HG03457 (cell line): ENCODE results near the gene NDUFS2.

Experiments
- ATAC-seq: cut with Tn5 transposase; IDR thresholded peaks from one replicate; pipeline ENCODE4 v1.9.1; 2021; ENCODE audit warnings: moderate number of reproducible peaks; ENCODE audit not compliant: unreplicated experiment

Gene NDUFS2

DNA sequence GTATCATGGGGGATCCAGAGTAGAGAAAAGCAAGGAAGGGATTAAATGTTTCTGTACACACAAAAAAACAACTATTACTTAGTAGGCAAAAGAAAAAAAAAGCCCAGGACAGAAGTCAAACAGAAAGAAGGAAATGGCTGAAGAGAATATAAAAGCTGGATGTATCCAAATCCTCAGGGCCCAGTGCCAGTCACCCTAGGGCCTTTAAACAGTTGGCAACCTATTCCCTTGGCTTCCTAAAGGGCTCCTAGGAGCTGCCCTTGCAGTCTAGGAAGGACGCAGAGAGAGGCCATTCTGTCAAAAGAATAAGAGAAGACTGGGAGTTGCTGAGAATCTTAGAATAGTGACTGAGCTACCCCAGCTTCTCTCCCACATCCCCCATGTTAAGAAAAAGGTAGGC lies 29.8 kb upstream of the NDUFS2 start:
- ATAC-seq, result no peak

DNA sequence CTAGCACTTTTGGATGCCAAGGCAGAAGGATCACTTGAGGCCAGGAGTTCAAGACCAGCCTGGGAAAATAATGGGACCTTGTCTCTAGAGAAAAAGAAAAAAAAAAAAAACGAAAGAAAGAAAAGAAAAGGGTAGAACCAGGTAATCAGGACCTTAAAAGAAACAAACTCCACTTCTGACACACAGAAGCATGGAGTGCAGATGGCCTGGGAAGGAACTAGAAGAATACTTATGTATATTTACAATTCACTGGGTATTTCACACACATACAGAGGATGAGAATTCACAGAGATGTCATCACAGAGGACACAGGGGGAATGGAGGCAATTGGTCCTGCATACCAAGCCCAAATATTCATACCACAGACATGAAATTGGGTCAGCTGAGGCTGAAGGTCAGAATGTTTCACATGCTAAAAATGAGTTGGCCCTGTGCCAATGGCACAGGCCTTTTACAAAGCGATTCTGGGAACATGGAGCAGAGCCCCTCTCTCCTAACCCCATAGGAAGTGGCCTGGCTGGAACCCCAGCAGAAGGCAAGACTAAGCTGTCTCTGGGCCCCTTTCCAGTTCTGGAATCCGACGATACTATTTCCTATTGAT lies 29.3 kb upstream of the NDUFS2 start:
- ATAC-seq, result no peak

DNA sequence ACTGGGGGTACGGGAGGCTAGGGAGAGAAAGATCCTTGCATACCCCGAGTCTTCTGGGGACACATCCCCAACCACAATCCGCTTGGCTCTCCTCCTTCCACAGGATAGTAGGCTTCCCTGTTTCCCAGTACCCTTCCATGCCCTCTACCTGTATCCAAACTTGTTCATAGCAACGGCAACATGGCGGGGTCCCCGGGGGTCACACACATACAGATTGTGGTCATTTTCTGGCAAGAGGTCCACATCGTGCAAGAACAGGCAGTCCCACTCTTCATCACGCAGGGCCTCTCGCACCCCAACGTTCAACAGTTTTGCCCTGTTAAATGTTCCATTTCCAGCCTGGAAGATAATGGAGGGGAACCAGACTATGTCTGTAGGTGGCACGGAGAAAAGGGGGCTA lies 28.5 kb upstream of the NDUFS2 start:
- ATAC-seq, result no peak

DNA sequence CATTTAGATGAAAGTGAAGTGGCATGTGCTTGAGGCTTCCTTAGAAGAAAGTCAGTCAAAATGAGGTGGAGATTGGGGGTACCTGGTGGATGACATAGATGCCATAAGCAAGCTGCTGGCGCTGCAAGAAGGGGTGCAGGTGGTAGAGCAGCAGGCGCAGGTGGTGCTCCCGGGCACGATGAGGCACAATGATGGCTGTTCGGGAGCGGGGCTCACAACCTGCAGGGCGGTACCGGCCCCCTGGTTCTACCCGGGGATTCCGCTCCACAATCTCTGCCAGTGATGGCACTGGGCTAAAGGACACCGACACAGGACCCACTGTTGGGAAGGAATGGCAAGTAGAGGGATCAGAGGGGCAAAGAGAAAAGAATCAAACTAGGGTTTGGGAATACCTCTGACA lies 27.3 kb upstream of the NDUFS2 start:
- no peak for ATAC-seq

DNA sequence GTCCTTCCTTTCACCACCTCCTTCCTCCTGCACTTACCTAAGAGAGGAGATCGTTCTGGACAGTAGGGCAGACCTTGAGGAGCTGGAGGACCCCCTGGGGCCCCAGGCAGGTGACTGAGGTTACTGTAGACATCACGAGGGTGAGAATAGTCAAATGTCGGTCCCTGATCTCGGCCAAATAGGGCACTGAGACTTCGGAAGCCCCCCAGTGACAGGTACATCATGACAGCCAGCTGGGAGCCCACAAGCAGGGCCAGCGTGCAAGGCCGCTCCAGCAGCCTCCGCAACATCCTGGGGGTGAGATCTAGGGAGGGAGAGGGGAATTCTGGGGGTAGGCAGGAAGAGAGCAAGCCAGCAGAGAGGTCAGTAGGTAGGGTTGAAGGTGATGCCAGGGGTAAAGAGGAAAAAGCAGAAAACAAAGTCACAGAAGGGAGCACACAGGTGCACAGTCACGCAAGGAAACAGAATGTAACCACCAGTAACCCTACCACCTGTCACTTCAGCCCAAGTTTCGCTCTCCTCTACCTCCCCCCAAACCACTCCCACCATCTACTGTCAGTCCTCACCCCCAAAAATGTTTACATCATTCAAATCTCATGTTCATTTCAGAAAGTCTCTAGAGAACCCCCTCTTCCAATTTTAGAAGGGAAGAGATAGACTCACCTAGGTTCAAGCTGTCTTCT lies 26.3 kb upstream of the NDUFS2 start:
- no peak for ATAC-seq

DNA sequence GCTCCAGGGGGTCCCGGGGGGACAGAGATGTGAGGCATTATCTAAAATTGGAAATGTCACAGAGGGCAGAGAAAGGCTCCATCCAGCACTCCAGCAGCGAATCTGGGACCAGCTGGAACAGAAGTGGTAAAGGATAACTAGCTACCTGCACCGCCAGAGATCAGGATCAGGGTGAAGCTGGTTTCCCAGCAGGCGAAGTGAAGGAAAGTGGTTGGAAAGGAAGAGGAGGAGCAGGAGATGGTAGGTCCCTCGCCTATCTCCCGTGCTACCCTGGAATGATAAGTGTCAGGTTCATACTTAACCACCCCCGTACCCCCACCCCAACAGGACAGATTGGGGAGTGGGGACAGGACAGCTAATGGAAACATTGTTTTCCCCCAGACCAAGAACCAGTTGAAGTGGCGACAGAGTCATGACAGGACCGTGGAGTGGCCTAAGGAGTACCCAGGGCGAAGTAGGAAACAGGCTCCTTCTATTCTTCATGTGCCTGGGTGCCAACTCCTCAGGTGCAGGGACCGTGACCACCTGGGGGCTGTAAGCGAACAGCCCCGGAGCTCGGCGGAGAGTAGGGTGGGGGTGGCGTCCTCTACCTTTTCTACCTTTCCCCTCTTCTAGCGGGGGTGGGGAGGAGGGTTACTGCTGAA lies 25.6 kb upstream of the NDUFS2 start:
- ATAC-seq, result peak; percentile 18

DNA sequence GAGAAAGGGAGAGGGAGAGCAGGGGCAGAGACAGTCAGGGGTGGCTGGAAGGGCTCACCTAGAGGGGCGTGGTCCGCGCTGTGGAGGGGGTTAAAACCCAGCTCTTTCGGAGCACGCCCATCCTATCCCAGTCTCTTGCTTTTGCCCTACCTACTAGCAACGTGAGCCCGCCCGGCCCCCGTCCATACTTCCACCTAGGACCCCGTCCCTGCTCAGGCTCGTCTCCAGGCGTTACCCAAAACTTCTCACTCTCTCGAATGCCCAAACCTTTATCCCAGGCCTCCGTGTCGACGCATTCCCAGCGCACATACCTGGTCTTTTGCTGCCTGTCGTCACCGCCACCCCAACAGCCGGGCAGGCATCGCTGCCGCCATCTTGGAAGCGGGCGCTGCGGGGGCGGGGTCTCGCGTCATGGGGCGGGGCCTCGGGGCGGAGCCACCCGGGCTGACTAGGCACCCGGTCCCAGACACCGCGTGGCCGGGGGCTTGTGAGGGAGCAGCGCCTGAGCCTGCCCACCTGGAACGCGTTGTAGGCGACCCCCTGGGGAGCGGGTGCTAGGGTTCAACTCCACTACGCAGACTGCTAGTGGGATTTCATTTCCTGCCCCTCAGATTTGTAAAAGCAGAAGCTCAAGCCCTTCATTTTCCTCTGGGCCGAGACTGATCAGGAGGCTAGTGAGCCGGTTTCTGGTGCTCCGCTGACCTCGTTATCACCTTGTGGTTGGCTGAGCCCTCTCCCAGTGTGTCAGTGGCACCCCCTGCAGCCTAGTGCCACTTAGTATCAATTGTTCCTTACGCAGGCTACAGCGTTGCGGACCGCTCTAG lies 24.8 kb upstream of the NDUFS2 start, which contains the start of gene B4GALT3:
B4GALT3 (minus strand) TSS at position 396 of the 824 bp plus-strand sequence. CDS start 1,447 bp downstream, outside the sequence.
- ATAC-seq, result peak; percentile 48

DNA sequence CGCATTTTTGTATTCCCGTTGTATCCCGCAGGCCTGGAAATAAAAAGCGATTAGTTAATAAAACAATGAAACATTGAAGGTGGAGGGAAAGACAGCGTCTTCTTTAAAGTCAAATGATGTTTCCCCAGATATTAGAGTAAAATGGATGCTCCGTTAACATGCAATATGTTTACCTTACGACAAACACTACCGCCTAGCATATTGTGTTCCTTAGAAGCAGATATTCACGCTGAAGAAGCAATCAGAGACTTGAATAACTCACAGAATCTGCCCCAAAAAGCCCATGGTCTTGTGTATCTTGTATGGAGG lies 24.3 kb upstream of the NDUFS2 start:
- ATAC-seq, result no peak

DNA sequence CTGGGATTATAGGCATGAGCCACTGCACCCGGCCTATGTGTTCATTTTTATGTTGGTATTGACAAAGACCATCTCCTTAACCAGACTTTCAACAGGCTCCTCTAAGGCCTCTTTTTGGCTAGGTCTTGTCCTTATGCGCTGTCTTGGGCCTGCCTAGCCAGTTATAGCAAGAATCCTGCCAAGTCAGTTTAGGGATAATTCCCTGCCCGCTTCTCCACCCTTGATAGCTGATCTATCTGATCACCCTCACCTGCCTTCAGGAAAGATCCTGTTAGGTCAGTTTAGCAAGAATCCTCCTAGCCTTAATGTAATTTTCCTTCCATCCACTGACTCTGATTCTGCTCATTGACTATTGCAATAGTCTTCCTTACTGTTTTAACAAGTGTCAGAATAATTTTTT lies 22.5 kb upstream of the NDUFS2 start:
- ATAC-seq, result no peak

DNA sequence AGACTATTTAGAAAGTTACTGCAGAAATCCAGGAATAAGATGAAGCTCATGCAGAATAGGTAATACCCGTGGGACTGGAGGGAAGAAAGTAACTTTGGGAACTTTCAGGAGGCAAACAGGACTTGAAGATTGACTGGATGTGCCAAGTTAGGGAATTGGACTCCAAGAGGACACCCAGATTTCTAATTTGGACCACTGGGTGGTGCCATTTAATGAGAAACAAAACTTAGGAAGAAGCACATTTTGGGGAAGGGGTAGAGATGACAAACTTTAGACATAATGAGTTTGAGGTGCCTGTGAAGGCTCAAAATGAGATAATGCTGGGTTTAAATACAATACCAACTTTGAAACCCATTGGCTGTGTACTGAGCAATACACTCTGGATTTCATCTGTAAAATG lies 21.5 kb upstream of the NDUFS2 start:
- ATAC-seq, result no peak

DNA sequence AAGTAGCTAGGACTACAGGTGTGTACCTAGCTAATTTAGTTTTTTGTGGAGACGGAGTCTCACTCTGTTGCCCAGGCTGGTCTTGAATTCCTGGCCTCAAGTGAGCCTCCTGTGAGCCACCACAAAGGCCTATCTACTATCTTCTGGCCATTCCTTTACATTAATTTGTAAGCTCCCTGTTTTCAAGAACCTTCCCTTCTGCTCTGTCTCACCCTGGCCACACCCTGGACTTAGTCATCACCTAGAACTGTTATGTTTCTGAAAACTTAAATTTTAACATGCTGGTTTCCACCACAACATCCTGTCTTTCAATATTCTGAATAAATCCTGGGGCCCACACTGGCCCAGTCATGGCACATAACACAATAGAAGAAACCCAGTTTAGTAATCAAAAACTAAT lies 20.0 kb upstream of the NDUFS2 start:
- no peak for ATAC-seq

DNA sequence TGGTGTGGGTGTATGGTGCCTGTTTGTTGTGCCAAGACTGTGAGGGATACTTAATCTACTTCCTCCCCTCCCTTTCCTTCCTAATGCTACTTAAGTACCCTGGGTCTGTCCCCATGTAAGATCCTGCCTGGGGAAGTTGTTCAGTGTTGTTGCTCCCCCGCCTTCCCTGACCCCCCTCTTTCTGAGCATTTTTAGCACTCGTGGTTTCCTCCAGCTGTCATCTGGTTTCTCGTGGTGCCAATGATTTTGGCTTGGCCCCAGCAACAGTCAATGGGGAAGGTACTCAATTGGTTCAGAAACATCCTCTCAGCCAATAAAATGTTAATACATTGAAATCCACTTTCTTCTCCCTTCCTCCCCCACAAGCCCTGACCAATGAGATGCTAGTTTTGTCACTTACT lies 16.9 kb upstream of the NDUFS2 start:
- ATAC-seq, result peak; percentile 53

DNA sequence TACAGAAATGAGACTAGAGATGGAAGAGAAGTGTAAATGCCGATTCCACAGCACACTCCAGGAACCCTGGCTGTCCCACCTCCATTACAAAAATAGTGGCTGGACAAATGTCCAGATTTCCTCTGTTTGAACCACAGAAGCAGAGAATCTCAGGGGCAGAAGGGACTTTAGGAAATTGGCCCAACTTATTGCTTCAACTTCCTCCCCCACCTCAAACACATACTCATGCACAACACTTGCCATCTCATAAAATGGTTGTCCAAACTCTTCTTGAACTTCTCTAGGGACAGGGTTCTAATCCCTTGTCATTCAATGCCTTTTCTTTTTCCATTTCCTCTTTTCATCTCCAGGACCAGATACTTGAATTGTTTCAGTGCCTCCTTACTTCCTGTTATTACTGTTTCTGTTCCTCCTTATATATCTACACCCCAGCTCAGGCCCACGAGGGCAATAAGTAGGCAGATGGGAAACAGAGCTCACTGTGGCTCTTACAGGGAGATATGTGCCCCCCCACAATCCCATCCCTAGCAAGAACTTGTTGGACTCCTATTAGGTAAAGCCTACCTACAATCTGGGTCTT lies 16.3 kb upstream of the NDUFS2 start:
- peak; percentile 15 for ATAC-seq

DNA sequence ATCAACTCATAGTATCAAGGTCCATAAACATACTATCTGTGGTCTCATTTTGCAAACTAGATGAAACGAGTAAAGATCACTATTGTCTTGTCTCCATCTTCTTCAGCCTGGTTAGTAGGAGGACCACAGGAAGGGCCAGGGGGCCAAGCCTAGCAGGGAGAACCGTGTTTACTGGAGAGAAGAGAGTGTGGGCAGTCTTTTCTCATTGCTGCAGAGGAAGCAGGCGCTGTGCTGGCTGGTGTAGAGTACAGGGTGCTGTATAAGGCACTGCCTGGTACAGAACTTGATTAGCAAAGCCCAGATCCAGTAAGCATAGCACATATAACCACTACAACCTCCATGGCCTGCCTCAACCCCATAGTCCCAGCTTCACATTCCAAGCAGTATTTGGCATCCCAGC lies 14.9 kb upstream of the NDUFS2 start:
- no peak for ATAC-seq

DNA sequence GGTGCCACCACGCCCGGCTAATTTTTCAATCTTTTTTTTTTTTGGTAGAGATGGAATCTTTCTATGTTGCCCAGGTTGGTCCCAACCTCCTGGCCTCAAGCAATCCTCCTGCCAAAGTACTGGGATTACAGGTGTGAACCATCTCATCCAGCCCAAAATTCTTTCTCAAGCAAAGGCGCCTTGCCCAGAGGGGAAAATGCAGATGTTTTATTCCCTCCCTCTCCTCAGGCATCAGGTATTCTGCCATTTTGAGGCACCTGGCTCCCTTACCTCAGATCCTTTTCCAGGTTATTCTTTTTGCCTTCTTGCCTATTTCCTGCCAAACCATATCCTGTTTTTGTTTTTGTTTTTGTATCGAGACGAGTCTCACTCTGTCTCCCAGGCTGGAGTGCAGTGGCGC lies 13.8 kb upstream of the NDUFS2 start:
- ATAC-seq, result no peak

DNA sequence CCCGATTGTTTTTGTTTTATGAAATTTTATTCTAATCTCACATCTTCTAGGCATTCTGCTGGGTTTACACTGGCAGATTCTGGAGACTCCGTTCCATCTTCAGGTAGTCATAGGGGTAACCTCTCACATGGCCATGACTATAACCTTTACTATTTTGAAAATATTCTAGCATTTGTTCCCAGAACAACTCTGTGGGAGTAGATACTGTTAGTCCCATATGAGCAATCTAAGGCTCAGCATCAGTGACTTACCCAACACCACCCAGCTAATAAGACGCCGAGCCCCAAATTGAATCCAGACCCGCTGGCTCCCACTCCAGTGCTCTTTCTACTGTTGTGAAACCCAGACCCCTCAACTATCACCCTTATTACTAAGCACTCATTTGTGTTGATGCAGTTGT lies 13.1 kb upstream of the NDUFS2 start:
- ATAC-seq, result no peak

DNA sequence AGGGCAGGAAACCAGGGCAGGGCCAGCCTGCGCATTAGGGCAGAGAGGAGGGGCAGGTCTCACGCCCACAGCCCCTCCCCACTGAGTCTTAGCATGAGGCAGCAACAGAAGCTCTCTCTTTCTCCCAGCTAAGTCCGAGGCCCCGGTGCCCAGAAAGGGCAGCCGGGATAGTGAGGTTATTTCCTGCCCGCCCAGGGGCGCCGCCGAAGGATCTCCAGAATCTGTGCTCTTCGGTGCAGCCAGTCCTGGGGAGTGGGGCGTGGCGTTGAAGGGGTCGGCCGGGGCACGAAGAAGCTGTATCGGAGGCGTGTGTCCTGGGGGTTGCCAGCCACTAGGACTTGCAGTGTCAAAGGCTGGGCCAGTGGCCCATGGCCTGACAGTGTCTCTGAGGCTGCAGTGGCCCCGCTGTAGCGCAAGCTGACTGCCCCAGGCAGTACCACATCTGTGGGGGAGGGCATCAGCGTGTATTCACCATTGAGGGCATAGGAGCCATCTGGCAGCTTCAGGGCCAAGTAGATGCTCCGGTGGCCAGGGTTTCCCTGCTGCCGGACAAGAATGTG lies 11.1 kb upstream of the NDUFS2 start:
- ATAC-seq, result no peak

DNA sequence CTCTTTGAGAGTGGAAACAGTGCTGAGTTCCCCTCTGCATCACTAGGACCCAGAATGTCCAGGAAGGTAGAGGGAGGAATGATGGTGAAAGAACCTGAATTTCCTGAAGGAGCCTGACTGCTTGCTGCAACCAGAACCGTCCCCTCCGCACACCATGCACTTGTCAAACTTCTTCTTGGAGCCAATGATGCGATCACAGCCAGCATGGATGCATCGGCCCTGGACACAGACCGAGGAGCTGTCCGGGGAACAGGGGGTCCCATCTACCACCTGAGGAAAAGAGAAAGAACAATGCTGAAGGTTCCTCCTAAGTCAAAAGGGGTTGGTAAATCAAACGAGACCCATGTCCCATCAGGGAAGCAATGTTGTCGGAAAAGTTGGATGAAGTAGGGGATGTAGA lies 10.2 kb upstream of the NDUFS2 start:
- no peak for ATAC-seq

DNA sequence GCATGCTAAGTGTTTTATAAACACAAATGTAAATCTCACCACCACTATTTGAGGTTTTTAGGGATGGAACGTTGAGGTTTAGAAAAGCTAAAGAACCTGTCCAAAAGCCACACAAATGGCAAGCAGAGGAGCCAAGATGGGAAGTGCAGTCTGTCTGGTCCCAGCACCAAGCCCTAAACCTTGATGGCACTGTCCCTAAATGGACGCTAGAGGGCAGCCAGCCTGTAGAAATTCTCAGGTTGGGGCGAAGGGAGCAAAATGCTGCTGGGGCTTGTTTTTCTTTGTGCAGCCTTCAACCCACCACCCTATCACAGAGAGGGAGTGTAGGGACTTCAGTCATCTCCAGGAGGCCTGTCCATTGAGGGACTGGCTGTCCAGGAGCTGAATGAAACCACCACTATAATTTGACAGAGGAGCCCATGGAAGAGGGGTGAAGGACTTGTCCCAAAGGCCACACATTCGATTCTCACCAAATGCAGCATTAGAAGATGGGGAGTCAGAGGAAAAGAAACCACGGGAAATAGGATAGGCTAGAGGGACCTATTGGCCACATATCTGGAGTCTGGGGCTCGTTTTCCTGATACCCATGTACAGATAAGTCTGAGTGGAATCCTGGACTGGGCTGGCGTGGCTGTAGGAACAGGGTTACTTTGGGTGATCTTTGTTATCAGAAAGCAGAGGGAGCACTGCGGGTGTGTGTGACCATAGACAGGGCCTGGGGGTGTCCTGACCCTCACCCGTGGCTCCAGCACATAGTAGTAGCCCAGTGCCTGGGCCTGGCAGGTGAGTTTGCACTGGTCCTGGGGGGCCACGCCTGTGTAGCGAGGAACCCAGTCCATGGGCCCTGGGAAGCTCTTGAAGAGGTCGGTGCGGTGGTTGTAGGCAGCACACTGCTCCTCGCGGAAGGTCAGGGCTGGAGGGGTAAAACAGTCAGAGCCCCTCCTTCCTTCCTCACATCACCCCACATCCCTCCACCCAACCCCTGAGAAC lies 9.4 kb upstream of the NDUFS2 start:
- no peak for ATAC-seq
